ENCODE measurements around the gene PPP3R2.

DNA sequence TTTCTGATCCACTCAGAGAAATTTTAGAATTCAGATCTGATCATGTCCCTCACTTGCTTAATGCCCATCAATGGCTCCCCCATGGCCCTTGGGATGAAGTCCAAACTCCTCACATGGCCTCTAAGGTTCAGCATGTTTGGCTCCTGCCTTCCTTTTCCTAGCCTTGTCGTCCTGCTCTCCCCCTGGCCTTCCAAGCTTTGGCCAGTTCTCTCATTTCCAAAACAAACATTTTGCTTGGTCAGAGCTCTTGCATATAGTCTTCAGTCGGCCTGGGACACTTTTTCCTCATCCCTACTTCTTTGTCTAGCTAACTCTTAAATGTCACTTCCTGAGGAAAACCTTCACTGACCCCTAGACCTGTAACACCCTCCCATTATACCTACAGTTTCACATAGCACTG lies 37.1 kb upstream of the PPP3R2 start:
- TF ChIP-seq, protein P1, sequence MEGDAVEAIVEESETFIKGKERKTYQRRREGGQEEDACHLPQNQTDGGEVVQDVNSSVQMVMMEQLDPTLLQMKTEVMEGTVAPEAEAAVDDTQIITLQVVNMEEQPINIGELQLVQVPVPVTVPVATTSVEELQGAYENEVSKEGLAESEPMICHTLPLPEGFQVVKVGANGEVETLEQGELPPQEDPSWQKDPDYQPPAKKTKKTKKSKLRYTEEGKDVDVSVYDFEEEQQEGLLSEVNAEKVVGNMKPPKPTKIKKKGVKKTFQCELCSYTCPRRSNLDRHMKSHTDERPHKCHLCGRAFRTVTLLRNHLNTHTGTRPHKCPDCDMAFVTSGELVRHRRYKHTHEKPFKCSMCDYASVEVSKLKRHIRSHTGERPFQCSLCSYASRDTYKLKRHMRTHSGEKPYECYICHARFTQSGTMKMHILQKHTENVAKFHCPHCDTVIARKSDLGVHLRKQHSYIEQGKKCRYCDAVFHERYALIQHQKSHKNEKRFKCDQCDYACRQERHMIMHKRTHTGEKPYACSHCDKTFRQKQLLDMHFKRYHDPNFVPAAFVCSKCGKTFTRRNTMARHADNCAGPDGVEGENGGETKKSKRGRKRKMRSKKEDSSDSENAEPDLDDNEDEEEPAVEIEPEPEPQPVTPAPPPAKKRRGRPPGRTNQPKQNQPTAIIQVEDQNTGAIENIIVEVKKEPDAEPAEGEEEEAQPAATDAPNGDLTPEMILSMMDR (IDR thresholded peaks at IDR 0.05): no peak
- no peak for TF ChIP-seq POLR2A (IDR thresholded peaks at IDR 0.05)
- no peak for TF ChIP-seq POLR2AphosphoS5 (IDR thresholded peaks at IDR 0.05)
